Breast epithelium (tissue), 4 donors: ENCODE data around the gene KCNK2. TPM values are rescaled to one million over a fixed set of nuclear protein-coding genes. Genes with fewer than 3 reads are reported as not detected.

ENCODE experiments used
- DNase-seq, 2 donors: peaks; one replicate each; pipeline ENCODE4 v3.0.0-alpha.2; 2019; ENCODE audit warnings: low spot score in 2 of 2
- H3K27ac ChIP-seq, 2 donors: fragments of 200-600 bp; sonication (generic) in 1 of 2; one replicate each; pipeline ENCODE4 v1.5.1; 2016 to 2019; ENCODE audit warnings: mild to moderate bottlenecking in 1 of 2
- H3K27me3 ChIP-seq, 2 donors: fragments of 200-600 bp; sonication (generic) in 1 of 2; one replicate each; pipeline versions ENCODE4 v1.5.1 to v1.6.0; 2017 to 2019; ENCODE audit warnings: control low read depth in 1 of 2, mild to moderate bottlenecking in 1 of 2
- H3K36me3 ChIP-seq: fragments of 200-600 bp; one replicate; pipeline ENCODE4 v1.5.1; 2019
- H3K4me1 ChIP-seq, 2 donors: fragments of 200-600 bp; sonication (generic); one replicate each; pipeline ENCODE4 v1.5.1; 2016 to 2019; ENCODE audit warnings: control low read depth in 1 of 2
- H3K4me3 ChIP-seq, 3 donors: fragments of 200-600 bp; sonication (generic); 1 replicate in 2 of 3; 2 replicates in 1 of 3; pipeline ENCODE4 v1.5.1; 2016 to 2019; ENCODE audit warnings: mild to moderate bottlenecking in 3 of 3, moderate library complexity in 2 of 3
- H3K9me3 ChIP-seq, 2 donors: fragments of 200-600 bp; sonication (generic) in 1 of 2; one replicate each; pipeline ENCODE4 v1.5.1; 2016 to 2019; ENCODE audit warnings: control low read depth in 1 of 2
- CTCF ChIP-seq, 3 donors: fragments of 450-650 bp; IDR thresholded peaks; one replicate each; pipeline ENCODE4 v1.5.1; 2016 to 2017; ENCODE audit warnings: antibody characterized with exemption in 3 of 3, mild to moderate bottlenecking in 3 of 3, moderate library complexity in 3 of 3
- POLR2A ChIP-seq: fragments of 450-650 bp; IDR thresholded peaks from one replicate; pipeline ENCODE4 v1.6.1; 2016; ENCODE audit warnings: antibody characterized with exemption, mild to moderate bottlenecking, moderate library complexity
- POLR2AphosphoS5 ChIP-seq, 3 donors: sonication (generic); formaldehyde crosslinking; IDR thresholded peaks; one replicate each; pipeline ENCODE4 v1.6.1; 2017; ENCODE audit warnings: antibody characterized with exemption in 3 of 3
- intact Hi-C: fragments of 100-400 bp; cut with DNase I; formaldehyde crosslinking; loops from one replicate; pipeline ENCODE4 v1.15.1; 2023; ENCODE audit warnings: low total_unique reads
- total RNA-seq, 3 donors: library from RNA; depleted of rRNA; stranded (reverse); fragments of >200 nt; gene quantifications; one replicate each; pipeline ENCODE4 v1.1.0, GENCODE V29; 2016

The KCNK2 gene
- total RNA-seq, 3 donors from 2014 or later = 12.1 to 23.6 (median 12.5) TPM

- Histone ChIP-seq H3K4me1 (no peaks in the 10 kb centered on the region), H3K4me3 (no peak overlapping the region), H3K27me3 (no peaks in the 10 kb centered on the region), H3K27ac (no peak overlapping the region), H3K9me3 (peaks cover 0 to 15% of the 10 kb centered on the region in 2 donors), H3K36me3 (no peaks in the 10 kb centered on the region)
- intact Hi-C loops = no loop called here
- no peak for DNase-seq
- TF ChIP-seq CTCF (IDR thresholded peaks at IDR 0.05) = no peak
Observed at GRCh38 chr1:215166886-215167285, 84.3 kb downstream of the KCNK2 start.

- Histone ChIP-seq H3K36me3 (no peaks in the 10 kb centered on the region), H3K9me3 (peaks cover 12 to 17% of the 10 kb centered on the region in 2 donors), H3K4me1 (no peaks in the 10 kb centered on the region), H3K4me3 (no peak overlapping the region), H3K27me3 (no peaks in the 10 kb centered on the region), H3K27ac (no peak overlapping the region)
- intact Hi-C loops = no loop called here
- TF ChIP-seq CTCF (IDR thresholded peaks at IDR 0.05) (no peak), POLR2A (no peak), POLR2AphosphoS5 (IDR thresholded peaks at IDR 0.05) (no peak)
- no peak for DNase-seq
Observed at GRCh38 chr1:215181518-215181917, 99.0 kb downstream of the KCNK2 start.

DNA sequence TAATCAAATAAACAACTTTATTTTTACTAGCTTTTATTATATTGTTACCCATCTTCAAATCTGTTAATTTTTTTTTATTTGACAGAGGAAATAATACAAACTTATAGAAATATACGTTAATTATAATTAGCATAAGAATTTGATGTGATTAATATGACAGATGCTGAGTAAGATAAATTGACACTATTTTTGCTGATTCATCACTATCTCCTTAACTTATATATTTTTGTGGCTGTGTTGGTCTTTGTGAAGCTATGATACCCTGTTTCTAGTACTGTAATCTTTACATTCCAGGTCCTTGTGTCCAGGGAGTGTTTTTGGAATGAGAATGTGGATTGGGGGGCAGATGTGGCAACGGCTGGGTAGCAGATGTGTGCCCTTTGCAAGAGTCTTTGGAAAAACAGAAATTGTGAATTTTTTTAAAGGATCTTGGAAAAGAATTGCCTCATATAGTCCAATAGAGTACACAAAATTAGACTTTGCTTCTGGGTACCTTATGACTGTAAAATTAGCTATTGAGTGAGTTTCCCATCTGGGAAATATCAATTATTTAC is 102.6 kb downstream of the KCNK2 start:
- DNase-seq = no peak
- Histone ChIP-seq H3K4me1 (no peaks in the 10 kb centered on the region), H3K9me3 (peaks cover 11 to 12% of the 10 kb centered on the region in 2 donors), H3K27me3 (no peaks in the 10 kb centered on the region), H3K27ac (no peak overlapping the region), H3K36me3 (no peaks in the 10 kb centered on the region), H3K4me3 (no peak overlapping the region)
- TF ChIP-seq CTCF (IDR thresholded peaks at IDR 0.05) (no peak), POLR2AphosphoS5 (IDR thresholded peaks at IDR 0.05) (no peak), POLR2A (no peak)
- intact Hi-C loops = no loop called here

DNA sequence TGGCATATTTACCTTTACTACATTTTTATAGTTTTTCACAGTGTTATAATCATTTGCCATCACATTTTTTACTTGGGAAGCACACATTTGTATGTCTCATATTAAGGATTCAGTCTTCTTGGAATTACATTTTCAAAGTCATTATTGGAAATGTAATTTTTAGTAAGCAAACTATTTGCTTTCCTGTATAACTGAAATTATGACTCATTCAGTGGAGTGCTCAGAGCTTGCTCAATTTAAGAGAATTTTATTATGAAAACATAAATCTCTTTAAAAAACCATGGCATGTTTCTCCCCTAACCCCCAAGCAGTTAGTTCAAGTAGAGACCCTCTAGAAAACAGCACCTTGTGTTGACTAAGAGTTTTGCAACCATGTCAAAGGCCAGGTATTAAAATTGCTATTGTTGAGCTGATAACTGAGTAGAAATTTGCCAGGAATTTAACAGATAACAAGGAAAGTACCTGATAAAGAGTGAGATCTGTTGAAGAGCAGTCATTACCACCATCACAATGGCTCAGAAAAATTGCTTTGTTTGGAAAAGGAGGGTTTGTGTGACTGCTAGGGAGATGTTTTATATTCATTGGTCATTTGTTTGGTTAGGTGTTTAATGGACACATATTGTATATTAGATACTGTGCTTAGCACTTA is 105.9 kb downstream of the KCNK2 start:
- H3K27me3 ChIP-seq = no peaks in the 10 kb centered on the region
- no peak overlapping the region for H3K4me3 ChIP-seq
- DNase-seq = no peak
- no peaks in the 10 kb centered on the region for H3K36me3 ChIP-seq
- TF ChIP-seq CTCF (IDR thresholded peaks at IDR 0.05) (no peak), POLR2A (no peak), POLR2AphosphoS5 (IDR thresholded peaks at IDR 0.05) (no peak)
- H3K27ac ChIP-seq = no peak overlapping the region
- H3K4me1 ChIP-seq = no peaks in the 10 kb centered on the region
- no peaks in the 10 kb centered on the region for H3K9me3 ChIP-seq
- intact Hi-C loops = no loop called here

DNA sequence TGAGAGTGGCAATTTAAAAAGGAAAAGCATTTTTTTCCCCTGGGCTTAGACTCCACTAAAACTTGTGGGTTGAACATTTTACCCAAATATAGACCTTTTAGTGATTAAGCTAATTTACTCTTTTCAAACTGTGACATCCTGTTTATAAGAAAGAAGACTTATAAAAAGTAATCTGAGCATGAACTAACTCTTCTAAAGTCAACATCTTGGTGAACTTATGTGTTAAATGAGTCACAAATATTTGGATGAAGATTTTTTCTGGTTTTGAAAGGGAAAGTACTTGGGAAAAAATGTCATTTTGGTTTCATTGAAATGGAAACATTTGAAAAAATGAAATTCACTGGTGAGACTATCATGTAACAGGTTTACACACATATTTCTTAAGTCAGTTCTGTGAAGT is 109.8 kb downstream of the KCNK2 start:
- Histone ChIP-seq H3K27me3 (no peaks in the 10 kb centered on the region), H3K4me1 (no peaks in the 10 kb centered on the region), H3K36me3 (no peaks in the 10 kb centered on the region), H3K9me3 (no peaks in the 10 kb centered on the region), H3K27ac (no peak overlapping the region), H3K4me3 (no peak overlapping the region)
- intact Hi-C loops = no loop called here
- no peak for DNase-seq
- TF ChIP-seq POLR2A (no peak), POLR2AphosphoS5 (IDR thresholded peaks at IDR 0.05) (no peak), CTCF (IDR thresholded peaks at IDR 0.05) (no peak)
